GM18508 (cell line): ENCODE results near the gene GNS.
"Not testable (repeated sequence)": the region's sequence is repeated elsewhere in the genome, so short reads cannot be mapped to it uniquely, and the experiment has no call there.

ENCODE experiments used
- ATAC-seq: cut with Tn5 transposase; IDR thresholded peaks from one replicate; pipeline ENCODE4 v1.9.1; 2021; ENCODE audit warnings: moderate number of reproducible peaks; ENCODE audit not compliant: insufficient read depth, unreplicated experiment

GNS gene

GRCh38 chr12:64759035-64759894 is at the start of gene GNS:
Gene GNS (minus strand): TSS chr12:64759406. CDS start chr12:64759276, 130 bp downstream.
- ATAC-seq = peak; percentile 42

GRCh38 chr12:64808110-64808509 is 48.9 kb upstream of the GNS start:
- ATAC-seq = no peak

- ATAC-seq = no peak
Observed at GRCh38 chr12:64806593-64807460, 47.6 kb upstream of the GNS start.

GRCh38 chr12:64806173-64806572 is 47.0 kb upstream of the GNS start:
- no peak for ATAC-seq

- not testable (repeated sequence) for ATAC-seq
Observed at GRCh38 chr12:64802180-64802775, 43.1 kb upstream of the GNS start.

- no peak for ATAC-seq
Observed at GRCh38 chr12:64801381-64801780, 42.2 kb upstream of the GNS start.

- no peak for ATAC-seq
Observed at GRCh38 chr12:64800640-64801039, 41.4 kb upstream of the GNS start.

- ATAC-seq = no peak
Observed at GRCh38 chr12:64798165-64798564, 39.0 kb upstream of the GNS start.

- ATAC-seq = no peak
Observed at GRCh38 chr12:64797156-64797555, 38.0 kb upstream of the GNS start.

GRCh38 chr12:64796205-64796845 is 37.1 kb upstream of the GNS start:
- peak; percentile 68 for ATAC-seq

GRCh38 chr12:64794305-64794704 is 35.1 kb upstream of the GNS start:
- no peak for ATAC-seq

GRCh38 chr12:64793610-64794009 is 34.4 kb upstream of the GNS start:
- no peak for ATAC-seq

- no peak for ATAC-seq
Observed at GRCh38 chr12:64792128-64792527, 32.9 kb upstream of the GNS start.

GRCh38 chr12:64791036-64791435 is 31.8 kb upstream of the GNS start:
- no peak for ATAC-seq

GRCh38 chr12:64790166-64790565 is 31.0 kb upstream of the GNS start:
- no peak for ATAC-seq

- no peak for ATAC-seq
Observed at GRCh38 chr12:64785838-64786237, 26.6 kb upstream of the GNS start.

GRCh38 chr12:64782191-64782876 is 23.1 kb upstream of the GNS start:
- no peak for ATAC-seq

- ATAC-seq = no peak
Observed at GRCh38 chr12:64781280-64782190, 22.3 kb upstream of the GNS start.
